Mononuclear cell (primary cell): ENCODE results near the gene CPEB3. TPM values are rescaled to one million over a fixed set of nuclear protein-coding genes. Genes with fewer than 3 reads are reported as not detected.

Experiments
- H3K27me3 ChIP-seq: 2 replicates; pipeline ENCODE4 v1.6.0; 2011; ENCODE audit warnings: low read length, control low read depth; ENCODE audit not compliant: insufficient read depth
- H3K4me1 ChIP-seq: 2 replicates; pipeline ENCODE4 v1.5.1; 2011; ENCODE audit warnings: mild to moderate bottlenecking, low read length, control low read depth; ENCODE audit not compliant: insufficient read depth
- H3K4me3 ChIP-seq: 2 replicates; pipeline ENCODE4 v1.5.1; 2011; ENCODE audit warnings: mild to moderate bottlenecking, low read length, moderate library complexity
- H3K9me3 ChIP-seq: 2 replicates; pipeline ENCODE4 v1.5.1; 2011; ENCODE audit warnings: low read depth, mild to moderate bottlenecking, control low read depth, low read length
- total RNA-seq: library from RNA; depleted of rRNA; stranded (reverse); fragments of >200 nt; gene quantifications from one replicate; pipeline ENCODE4 v1.2.3, GENCODE V29; 2012

The CPEB3 gene
- total RNA-seq, 1 donor, result 1.6 TPM

DNA sequence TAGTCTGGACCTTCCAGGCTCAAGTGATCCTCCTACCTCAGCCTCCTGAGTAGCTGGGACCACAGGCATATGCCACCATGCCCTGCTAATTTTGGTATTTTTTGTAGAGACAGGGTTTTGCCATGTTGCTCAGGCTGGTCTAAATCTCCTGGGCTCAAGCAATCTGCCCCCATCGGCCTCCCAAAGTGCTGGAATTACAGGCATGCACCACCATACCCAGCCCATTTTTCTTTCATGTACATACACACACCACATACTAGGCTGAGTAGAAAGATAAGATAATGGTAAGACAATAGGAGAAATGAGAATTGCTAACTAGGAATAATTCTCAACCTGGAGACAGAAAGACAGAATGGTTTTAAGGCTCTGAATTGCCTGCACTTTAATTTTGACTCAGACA, 83.8 kb downstream of the CPEB3 start:
- Histone ChIP-seq H3K4me1 (peaks cover 21% of the 10 kb centered on the region), H3K4me3 (no peak overlapping the region), H3K9me3 (no peaks in the 10 kb centered on the region), H3K27me3 (no peaks in the 10 kb centered on the region)

DNA sequence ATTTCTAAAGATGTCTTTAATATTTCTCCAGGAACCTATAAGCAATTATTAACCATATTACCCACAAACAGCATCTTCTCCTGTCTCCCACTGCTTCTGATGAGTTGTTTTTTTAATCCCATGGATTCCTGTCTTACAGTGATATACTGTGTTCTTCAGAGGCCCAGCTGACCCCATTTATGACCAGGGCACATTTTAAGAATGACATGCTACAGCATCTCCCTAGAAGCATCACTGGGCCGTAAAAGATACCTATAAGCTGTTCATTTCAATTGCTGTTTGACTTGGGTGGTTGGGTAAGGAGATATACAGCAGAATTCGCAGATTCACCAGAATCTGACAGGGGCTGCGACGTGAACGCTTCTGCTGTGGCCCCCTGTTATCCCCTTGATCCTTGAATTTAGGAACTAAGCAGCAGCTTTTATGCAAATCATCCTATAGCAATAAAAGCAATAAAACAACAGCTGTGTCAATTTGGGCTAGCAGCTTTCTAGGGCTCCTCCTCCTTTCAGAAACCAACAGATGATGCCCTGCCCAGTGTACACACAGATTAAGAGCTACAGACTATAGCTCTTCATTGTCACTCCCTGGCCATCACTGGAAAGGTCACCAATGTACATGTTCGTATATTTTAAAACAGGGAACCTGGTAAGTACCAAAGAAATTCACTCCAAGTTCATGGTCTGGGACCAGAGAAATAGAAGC, 86.8 kb downstream of the CPEB3 start:
- H3K9me3 ChIP-seq, result no peaks in the 10 kb centered on the region
- H3K27me3 ChIP-seq, result no peaks in the 10 kb centered on the region
- H3K4me3 ChIP-seq, result no peak overlapping the region

GRCh38 chr10:92202536-92202935, 88.3 kb downstream of the CPEB3 start:
- Histone ChIP-seq H3K4me1 (no peaks in the 10 kb centered on the region), H3K4me3 (no peak overlapping the region), H3K27me3 (no peaks in the 10 kb centered on the region), H3K9me3 (no peaks in the 10 kb centered on the region)

More for the DNA sequence above, 86.8 kb downstream of the CPEB3 start:
- H3K4me1 ChIP-seq, result peaks cover 9% of the 10 kb centered on the region

DNA sequence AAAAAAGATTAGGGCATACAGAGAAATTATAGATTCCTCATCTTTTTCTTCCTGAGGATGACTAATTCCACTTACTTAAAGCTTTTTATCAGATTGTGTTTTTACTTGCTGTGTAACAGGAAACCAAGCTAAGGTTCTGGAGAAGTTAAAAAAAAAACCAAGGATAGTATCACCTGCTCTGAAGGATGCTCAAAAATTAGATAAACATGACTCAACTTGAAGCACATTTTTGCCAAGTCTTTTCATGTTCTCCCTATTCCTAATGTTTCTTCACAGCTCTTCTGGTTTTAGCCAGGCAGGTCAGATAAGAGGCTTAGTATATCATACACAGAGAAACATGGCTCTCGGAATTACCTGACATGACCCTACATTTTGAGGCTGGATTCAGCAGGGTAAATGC, 90.3 kb downstream of the CPEB3 start:
- Histone ChIP-seq H3K4me3 (no peak overlapping the region), H3K4me1 (no peaks in the 10 kb centered on the region), H3K9me3 (no peaks in the 10 kb centered on the region), H3K27me3 (no peaks in the 10 kb centered on the region)

- no peaks in the 10 kb centered on the region for H3K9me3 ChIP-seq
- no peak overlapping the region for H3K4me3 ChIP-seq
- H3K27me3 ChIP-seq, result no peaks in the 10 kb centered on the region
- no peaks in the 10 kb centered on the region for H3K4me1 ChIP-seq
Observed at GRCh38 chr10:92187101-92187500, 103.8 kb downstream of the CPEB3 start.

DNA sequence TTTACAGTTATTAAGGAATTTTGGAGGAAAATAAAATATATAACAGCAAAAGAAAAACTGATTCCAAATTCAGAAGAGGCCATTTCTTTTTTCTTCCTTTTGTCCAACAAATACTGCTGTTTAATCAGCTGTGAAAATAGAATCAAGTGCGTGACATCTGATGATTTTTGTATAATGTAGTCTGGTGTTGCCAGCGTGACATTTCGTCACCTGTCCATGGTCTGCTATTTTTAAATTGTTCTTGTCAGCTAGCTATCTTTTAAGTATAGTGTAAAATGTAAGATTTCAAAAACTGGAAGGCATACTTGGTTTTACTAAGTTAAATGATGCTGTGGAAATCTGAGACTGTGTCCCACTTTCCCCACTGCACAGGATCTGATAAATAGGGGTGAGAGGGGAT, 105.9 kb downstream of the CPEB3 start:
- no peak overlapping the region for H3K4me3 ChIP-seq
- H3K9me3 ChIP-seq, result no peaks in the 10 kb centered on the region
- no peaks in the 10 kb centered on the region for H3K4me1 ChIP-seq
- H3K27me3 ChIP-seq, result no peaks in the 10 kb centered on the region

DNA sequence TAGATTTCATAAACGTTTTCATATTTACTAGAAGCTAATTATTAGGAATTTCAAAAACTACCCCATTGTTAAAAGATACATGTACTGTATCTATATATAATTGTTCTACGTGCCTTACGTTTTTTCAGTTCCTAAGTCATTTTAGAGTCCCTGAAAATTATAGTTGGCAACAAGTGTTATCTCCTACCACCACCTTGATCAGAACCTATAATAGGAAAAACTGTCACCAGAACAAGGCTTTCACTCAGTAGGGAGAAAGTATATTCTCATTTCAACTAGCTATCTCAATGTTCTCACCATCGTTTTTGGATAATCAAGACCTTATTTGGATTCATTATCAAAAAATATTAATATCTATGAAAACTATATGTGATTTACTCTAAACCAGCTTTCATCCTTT, 107.7 kb downstream of the CPEB3 start:
- Histone ChIP-seq H3K9me3 (no peaks in the 10 kb centered on the region), H3K4me1 (no peaks in the 10 kb centered on the region), H3K27me3 (no peaks in the 10 kb centered on the region), H3K4me3 (no peak overlapping the region)

GRCh38 chr10:92181575-92181974, 109.3 kb downstream of the CPEB3 start:
- no peaks in the 10 kb centered on the region for H3K9me3 ChIP-seq
- H3K27me3 ChIP-seq, result no peaks in the 10 kb centered on the region
- H3K4me3 ChIP-seq, result no peak overlapping the region
- no peaks in the 10 kb centered on the region for H3K4me1 ChIP-seq

GRCh38 chr10:92180399-92180798, 110.5 kb downstream of the CPEB3 start:
- Histone ChIP-seq H3K27me3 (no peaks in the 10 kb centered on the region), H3K4me1 (no peaks in the 10 kb centered on the region), H3K9me3 (no peaks in the 10 kb centered on the region), H3K4me3 (no peak overlapping the region)

DNA sequence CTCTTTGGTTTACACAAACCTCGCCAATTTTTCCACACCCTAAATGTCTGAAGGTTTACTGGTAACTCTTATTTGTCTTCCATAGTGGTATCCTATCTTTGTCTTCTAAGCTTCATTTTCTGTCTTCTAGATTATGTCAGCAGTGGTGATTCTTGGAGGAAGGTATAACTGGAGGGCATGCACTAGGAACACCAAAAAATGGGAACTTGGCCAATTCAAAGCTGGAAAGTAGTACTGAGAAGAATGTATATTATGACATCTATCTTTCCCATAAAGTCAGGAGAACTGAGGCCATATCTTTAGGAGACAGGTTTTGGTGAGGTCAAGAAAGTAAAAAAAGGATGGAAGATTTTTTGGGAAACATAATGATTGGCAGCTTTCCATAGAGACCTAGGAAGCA, 113.3 kb downstream of the CPEB3 start:
- H3K4me3 ChIP-seq, result no peak overlapping the region
- no peaks in the 10 kb centered on the region for H3K27me3 ChIP-seq

GRCh38 chr10:92175164-92175563, 115.7 kb downstream of the CPEB3 start:
- Histone ChIP-seq H3K4me1 (no peaks in the 10 kb centered on the region), H3K4me3 (no peak overlapping the region), H3K27me3 (no peaks in the 10 kb centered on the region), H3K9me3 (no peaks in the 10 kb centered on the region)

More for the DNA sequence above, 113.3 kb downstream of the CPEB3 start:
- Histone ChIP-seq H3K9me3 (no peaks in the 10 kb centered on the region), H3K4me1 (no peaks in the 10 kb centered on the region)

DNA sequence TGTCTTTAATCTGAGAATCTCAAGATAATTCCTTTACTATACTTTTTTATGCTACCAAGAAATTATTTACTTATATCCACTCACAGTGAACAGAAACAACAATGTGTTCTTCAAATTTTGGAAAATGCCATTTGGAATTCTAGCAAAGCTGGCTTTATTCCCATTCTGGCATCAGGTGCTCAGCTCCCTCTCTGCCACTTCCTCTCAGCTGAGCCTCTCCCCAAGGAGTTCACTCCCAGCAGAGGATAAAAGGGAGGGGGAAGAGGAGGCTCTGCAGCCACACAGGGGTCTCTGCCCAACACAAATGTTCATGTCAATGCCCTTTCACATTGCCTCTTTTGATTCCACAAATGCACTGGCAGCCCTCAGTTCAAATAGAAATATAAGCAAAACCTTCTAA, 116.9 kb downstream of the CPEB3 start:
- Histone ChIP-seq H3K4me1 (no peaks in the 10 kb centered on the region), H3K9me3 (no peaks in the 10 kb centered on the region), H3K4me3 (no peak overlapping the region), H3K27me3 (no peaks in the 10 kb centered on the region)

- no peaks in the 10 kb centered on the region for H3K27me3 ChIP-seq
- H3K9me3 ChIP-seq, result peaks cover 5% of the 10 kb centered on the region
- H3K4me3 ChIP-seq, result no peak overlapping the region
- no peaks in the 10 kb centered on the region for H3K4me1 ChIP-seq
Observed at GRCh38 chr10:92164036-92164696, 126.7 kb downstream of the CPEB3 start.

GRCh38 chr10:92162541-92162940, 128.3 kb downstream of the CPEB3 start:
- Histone ChIP-seq H3K4me3 (no peak overlapping the region), H3K9me3 (no peaks in the 10 kb centered on the region), H3K4me1 (no peaks in the 10 kb centered on the region), H3K27me3 (no peaks in the 10 kb centered on the region)

DNA sequence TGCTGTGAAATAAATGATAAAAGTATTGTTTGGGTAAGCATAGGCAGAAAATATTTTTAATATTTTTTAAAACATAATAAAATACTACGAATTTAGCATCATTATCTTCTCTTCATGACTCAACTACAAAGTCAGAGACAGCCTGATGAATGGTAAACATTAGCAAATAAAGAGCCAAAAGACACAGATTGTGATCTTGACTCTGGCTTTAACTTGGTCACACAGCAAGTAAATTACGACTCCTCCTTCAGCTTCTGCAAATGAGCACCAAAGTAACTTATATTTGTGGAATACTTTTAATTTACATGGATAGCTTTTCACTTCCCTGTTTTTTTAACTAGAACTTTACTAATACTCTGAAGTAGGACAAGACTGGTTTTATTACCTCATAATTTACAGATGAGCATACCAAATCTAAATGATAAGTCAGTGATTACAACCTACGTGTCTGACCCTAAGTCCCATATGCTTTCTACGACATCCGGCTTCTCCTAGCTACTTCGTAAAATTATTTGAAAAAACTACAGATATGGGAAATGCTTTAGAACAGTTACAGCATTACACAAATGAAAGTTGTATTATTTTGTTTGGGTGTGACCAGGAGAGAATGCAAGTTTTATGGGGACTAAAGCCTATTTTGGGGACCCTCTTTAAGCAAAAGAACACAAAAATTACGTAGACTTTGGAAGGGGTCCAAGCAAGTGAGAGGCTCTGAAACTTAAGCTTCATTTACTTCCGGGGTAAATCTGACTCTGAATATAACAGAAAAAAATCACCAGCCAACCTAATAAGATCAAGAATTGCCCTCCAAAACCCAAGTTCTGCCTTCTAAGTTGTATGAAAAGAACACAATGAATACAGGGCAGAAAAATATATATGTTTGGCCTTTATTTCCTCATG, 133.8 kb downstream of the CPEB3 start:
- no peaks in the 10 kb centered on the region for H3K9me3 ChIP-seq
- H3K27me3 ChIP-seq, result no peaks in the 10 kb centered on the region
- no peak overlapping the region for H3K4me3 ChIP-seq

More for the DNA sequence above, 133.8 kb downstream of the CPEB3 start:
- H3K4me1 ChIP-seq, result no peaks in the 10 kb centered on the region
